Measurements from ENCODE around the gene THAP3.
"Not testable (repeated sequence)": the region's sequence is repeated elsewhere in the genome, so short reads cannot be mapped to it uniquely, and the experiment has no call there.

The THAP3 gene

GRCh38 chr1:6635161-6635909, 10.7 kb downstream of the THAP3 start:
- DNase-seq (ENCODE audit: low read depth): no peak

- no peak for DNase-seq (ENCODE audit: low read depth)
Observed at GRCh38 chr1:6635910-6636760, 11.5 kb downstream of the THAP3 start.

- not testable (repeated sequence) for DNase-seq (ENCODE audit: low read depth)
Observed at GRCh38 chr1:6636778-6637177, 12.1 kb downstream of the THAP3 start.

- no peak for DNase-seq (ENCODE audit: low read depth)
Observed at GRCh38 chr1:6637770-6638169, 13.1 kb downstream of the THAP3 start.

DNA sequence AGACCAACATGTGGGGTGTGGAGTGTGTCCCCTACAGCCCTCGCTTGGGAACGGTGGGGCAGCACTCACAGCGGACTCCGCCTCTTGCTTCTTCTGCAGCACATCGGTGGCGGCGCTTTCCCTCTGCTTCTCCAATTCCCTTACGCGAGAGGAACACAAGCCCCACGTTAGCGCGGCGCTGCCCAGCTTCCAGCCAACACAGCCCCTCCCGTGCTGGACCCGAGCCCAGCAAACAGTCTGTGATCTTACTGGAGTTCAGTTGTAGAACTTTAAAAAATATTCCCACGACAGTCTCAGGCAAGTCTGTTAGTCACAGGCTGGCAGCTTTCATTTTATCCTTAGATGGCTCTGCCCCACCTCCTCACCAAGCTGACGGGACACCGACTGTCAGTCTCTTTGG, 13.6 kb downstream of the THAP3 start:
- peak; percentile 31 for DNase-seq (ENCODE audit: low read depth)

GRCh38 chr1:6640867-6641266, 16.2 kb downstream of the THAP3 start:
- DNase-seq (ENCODE audit: low read depth): not testable (repeated sequence)

DNA sequence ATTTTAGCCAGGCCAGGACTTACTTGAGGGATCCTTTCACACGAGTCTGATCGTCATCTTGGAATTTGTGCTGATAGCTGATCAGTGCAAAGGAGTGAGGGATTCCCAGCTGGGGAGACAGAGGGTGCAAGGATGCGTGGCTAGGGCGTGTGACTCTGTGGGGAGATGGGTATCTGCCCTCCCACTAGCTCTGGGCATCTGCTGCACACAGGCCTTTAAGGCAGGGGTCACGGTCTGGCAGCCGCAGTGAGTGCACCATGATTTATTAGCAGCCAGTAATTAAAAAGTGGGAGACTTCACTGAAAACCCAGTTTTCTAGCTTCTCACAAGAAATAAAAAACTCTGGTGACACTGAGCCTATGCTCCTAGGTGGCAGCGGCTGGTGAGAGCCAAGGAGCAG, 20.4 kb downstream of the THAP3 start:
- no peak for DNase-seq (ENCODE audit: low read depth)

- DNase-seq (ENCODE audit: low read depth): peak; percentile 56
Observed at GRCh38 chr1:6646499-6647148, 22.0 kb downstream of the THAP3 start.

DNA sequence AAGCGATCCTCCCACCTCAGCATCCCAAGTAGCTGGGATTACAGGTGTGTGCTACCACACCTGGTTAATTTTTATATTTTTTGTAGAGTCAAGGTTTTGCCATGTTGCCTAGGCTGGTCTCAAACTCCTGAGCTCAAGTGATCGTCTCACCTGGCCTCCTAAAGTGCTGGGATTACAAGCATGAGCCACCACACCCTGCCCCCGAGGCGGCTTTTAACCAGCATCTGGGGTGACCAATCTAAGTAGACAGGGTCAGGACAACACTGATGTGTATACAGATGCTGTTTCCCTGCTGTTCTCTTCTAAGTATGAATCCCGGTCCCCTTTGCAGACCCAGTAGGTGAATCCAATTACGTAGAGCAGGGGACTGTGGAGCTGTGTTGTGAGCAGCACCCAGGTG, 23.9 kb downstream of the THAP3 start:
- DNase-seq (ENCODE audit: low read depth): no peak

- no peak for DNase-seq (ENCODE audit: low read depth)
Observed at GRCh38 chr1:6651909-6652308, 27.2 kb downstream of the THAP3 start.

GRCh38 chr1:6652986-6653385, 28.3 kb downstream of the THAP3 start:
- DNase-seq (ENCODE audit: low read depth): no peak

DNA sequence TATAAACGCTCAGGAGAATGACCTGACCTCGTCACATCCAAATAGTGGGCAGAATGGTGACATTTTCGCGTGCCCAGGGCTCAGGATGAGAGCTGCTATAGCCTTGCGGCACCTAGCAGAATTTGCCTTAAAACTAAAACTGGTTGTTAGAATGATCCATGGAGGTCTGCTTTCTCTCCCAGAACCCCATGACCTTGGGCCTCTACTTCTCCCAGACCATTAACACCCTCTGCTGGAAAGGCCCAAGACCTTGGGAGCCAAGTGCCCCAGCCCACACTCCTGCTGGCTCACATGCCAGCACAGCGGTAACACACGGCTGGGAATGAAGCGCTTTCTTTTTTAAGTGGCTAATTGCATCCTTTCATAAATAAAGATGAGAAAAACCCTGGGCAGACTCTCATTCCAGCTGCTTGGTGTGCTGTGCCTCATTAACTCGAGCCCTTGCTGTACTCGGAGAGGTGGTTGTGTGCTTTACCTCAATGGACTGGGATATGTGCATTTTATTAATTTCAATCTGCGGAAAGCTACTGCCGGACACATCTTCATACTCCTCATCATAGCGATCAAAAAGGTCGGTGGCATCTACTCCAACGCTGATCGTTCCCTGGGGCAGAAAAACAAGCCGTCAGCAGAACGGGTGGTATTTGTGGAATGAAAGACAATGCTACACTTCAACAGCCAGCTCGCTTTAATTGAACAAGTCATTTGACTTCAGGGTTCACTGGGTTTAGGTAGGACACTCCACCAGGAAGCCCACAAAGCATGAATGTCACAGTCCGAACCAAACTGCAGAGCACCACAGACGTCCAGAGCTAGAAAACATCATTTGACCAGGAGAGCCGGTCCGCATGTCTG, 29.0 kb downstream of the THAP3 start:
- DNase-seq (ENCODE audit: low read depth): no peak

GRCh38 chr1:6657138-6657537, 32.5 kb downstream of the THAP3 start:
- DNase-seq (ENCODE audit: low read depth): no peak

- DNase-seq (ENCODE audit: low read depth): no peak
Observed at GRCh38 chr1:6658359-6659060, 33.8 kb downstream of the THAP3 start.

GRCh38 chr1:6660415-6661049, 35.9 kb downstream of the THAP3 start:
- DNase-seq (ENCODE audit: low read depth): no peak

GRCh38 chr1:6662468-6662867, 37.8 kb downstream of the THAP3 start:
- not testable (repeated sequence) for DNase-seq (ENCODE audit: low read depth)

GRCh38 chr1:6666696-6667095, 42.0 kb downstream of the THAP3 start:
- no peak for DNase-seq (ENCODE audit: low read depth)

DNA sequence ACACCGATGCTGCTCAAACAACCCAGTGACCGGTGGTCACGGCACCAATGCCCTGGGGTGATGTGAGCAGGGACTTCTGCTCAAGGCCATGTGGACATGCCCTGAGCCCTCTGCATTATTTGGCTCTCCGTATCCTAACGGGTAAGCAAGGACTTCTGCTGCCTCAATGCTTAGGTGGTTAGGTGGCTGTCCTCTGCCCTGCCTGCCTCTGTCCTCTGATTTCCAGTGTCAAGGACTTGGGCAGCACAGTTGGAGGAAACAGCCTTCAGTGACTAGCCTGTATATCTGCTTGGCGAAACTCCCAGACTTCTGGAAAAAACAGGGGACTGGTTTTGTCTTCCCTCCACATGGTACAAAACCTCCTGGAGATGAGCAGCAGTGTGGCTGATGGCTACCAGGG, 42.5 kb downstream of the THAP3 start:
- peak; percentile 15 for DNase-seq (ENCODE audit: low read depth)

- DNase-seq (ENCODE audit: low read depth): no peak
Observed at GRCh38 chr1:6668503-6668902, 43.8 kb downstream of the THAP3 start.

- DNase-seq (ENCODE audit: low read depth): no peak
Observed at GRCh38 chr1:6672558-6672957, 47.9 kb downstream of the THAP3 start.

Data from iris pigment epithelial cell (primary cell).